GM19238 (cell line): Measurements from ENCODE around the gene PLXNB1.
"Not testable (repeated sequence)": the region's sequence is repeated elsewhere in the genome, so short reads cannot be mapped to it uniquely, and the experiment has no call there.

Experiments
- DNase-seq: peaks from one replicate; pipeline ENCODE4 v3.0.0; 2011; ENCODE audit warnings: low spot score; ENCODE audit not compliant: insufficient read length

The PLXNB1 gene

GRCh38 chr3:48464713-48465221, 34.9 kb upstream of the PLXNB1 start:
- DNase-seq = no peak

DNA sequence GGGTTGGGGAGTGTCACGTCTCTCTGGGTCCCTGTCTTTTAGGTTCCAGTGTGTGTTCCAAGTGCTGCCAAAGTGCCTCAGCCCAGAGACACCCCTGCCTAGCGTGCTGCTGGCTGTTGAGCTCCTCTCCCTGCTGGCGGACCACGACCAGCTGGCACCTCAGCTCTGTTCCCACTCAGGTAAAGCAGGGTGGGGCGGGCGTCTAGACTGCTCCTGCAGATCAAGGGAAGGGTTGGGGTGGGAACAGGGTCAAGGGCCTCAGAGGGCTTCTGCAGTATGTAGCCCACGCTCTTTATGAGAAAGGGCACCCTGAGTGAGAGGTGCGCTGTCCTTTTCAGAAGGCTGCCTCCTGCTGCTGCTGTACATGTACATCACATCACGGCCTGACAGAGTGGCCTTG, 33.8 kb upstream of the PLXNB1 start:
- DNase-seq = no peak

DNA sequence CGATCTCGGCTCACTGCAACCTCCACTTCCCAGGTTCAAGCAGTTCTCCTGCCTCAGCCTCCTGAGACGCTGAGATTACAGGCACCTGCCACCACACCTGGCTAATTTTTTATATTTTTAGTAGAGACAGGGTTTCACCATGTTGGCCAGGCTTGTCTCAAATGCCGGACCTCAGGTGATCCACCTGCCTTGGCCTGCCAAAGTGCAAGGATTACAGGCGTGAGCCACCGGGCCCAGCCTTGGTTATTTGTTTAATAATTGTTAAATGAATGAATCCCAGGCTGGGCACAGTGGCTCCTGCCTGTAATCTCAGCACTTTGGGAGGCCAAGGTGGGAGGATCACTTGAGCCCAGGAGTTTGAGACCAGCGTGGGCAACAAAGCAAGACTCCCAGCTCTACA, 31.9 kb upstream of the PLXNB1 start:
- DNase-seq = not testable (repeated sequence)

GRCh38 chr3:48460517-48460902, 30.6 kb upstream of the PLXNB1 start:
- DNase-seq = no peak

DNA sequence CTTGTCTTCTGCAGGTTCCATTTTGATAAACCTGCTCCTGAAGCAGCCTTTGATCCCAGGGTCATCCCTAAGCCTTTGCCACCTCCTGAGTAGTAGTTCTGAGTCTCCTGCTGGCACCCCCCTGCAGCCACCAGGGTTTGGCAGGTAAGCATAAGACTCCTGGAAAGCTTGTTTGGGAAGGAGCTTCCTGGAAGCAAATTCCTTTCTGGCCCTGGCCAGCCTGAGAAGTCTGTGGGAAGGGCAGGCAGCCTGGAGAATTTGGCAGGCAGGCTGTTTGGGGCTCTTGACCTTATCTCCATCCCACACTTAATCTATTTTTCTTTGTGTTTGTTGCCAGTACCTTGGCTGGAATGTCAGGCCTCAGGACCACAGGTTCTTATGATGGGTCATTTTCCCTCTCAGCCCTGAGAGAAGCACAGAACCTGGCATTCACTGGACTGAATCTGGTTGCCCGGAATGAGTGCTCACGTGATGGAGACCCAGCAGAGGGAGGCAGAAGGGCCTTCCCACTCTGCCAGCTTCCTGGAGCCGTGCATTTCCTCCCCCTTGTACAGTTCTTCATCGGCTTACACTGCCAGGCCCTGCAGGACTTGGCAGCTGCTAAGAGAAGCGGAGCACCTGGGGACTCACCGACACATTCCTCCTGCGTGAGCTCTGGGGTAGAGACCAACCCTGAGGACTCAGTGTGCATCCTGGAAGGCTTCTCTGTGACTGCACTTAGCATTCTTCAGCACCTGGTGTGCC, 30.1 kb upstream of the PLXNB1 start:
- DNase-seq = no peak

GRCh38 chr3:48459331-48459730, 29.4 kb upstream of the PLXNB1 start:
- no peak for DNase-seq

DNA sequence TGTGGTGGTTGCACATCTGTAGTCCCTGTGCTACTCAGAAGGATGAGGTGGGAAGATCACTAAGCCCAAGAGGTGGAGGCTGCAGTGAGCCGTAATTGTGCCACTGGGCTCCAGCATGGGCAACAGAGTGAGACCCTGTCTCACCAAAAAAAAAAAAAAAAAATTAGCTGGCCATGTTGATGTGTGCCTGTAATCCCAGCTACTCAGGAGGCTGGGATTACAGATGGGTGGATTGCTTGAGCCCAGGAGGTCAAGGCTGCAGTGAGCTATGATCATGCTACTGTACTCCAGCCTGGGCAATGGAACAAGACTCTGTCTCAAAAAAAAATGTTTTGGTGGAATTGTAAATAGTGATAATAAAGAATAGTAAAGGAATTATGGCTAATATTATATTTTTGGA, 26.6 kb upstream of the PLXNB1 start:
- no peak for DNase-seq

- DNase-seq = no peak
These were observed 21.4 kb upstream of the PLXNB1 start for GRCh38 chr3:48451270-48451669.

DNA sequence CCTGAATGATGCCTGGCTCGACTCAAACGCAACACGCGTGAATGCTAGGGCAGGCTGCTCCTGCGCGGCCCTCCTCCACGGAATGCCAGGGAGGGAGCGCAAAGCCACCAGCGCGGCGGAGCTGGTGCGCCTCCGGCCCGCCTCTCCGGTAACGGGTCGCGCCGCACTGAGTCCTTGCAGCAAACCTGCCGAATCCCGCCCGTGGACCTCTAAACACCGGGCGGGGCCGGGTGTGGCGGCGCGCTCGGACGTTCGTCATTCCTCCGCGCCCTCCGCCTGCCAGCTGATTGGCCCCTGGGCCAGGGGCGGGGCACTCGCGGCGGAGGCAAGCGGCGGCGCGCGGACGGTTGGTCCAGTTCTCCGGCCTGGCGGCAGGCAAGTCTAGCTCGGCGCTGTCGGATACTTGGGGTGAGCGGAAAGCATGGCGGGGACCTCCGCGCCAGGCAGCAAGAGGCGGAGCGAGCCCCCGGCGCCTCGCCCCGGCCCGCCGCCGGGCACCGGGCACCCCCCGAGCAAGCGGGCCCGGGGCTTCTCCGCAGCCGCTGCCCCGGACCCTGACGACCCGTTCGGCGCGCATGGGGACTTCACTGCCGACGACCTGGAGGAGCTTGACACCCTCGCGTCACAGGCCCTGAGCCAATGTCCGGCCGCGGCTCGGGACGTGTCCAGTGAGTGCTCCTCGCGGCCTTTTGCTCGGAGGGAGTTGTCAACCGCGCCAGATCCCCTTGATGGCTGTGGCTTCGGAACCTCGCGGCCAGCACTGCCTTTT, 16.7 kb upstream of the PLXNB1 start, which contains the start of gene ATRIP:
Gene ATRIP (plus strand): TSS at position 313 of the 769 bp plus-strand sequence. CDS start 109 bp downstream, at position 422.
- DNase-seq = peak; percentile 87

- no peak for DNase-seq
These were observed 16.1 kb upstream of the PLXNB1 start for GRCh38 chr3:48446043-48446424.

- DNase-seq = no peak
These were observed 15.5 kb upstream of the PLXNB1 start for GRCh38 chr3:48445277-48445882.

GRCh38 chr3:48441940-48442339, 12.1 kb upstream of the PLXNB1 start:
- no peak for DNase-seq

DNA sequence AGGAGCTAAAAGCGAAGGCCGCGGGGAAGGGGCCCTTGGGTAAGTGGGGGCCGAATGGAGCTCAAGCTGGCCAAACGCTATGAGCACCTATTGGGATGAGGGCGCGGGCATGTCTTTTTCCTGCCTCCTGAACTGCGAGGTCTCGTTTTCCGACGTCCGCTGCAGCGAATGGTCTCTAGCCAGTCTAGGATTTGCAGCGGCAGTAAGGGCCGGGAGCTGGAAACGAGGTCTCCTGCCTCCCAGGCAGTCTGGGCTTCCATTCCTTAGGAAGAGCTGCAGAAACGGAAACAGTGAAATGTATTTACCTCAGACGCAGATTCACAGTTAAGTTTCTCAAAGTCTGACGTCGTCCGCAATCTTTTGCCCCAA, 10.7 kb upstream of the PLXNB1 start:
- DNase-seq = no peak

GRCh38 chr3:48439820-48440589, 10.1 kb upstream of the PLXNB1 start, which contains the start of the genes CCDC51 and TMA7:
CCDC51 (minus strand) TSS chr3:48440119; CDS start chr3:48435128, 4,991 bp downstream.
TMA7 (plus strand) TSS chr3:48440257; CDS start chr3:48440297, 40 bp downstream.
- peak; percentile 98 for DNase-seq

- no peak for DNase-seq
These were observed 7.9 kb upstream of the PLXNB1 start for GRCh38 chr3:48437812-48438211.

DNA sequence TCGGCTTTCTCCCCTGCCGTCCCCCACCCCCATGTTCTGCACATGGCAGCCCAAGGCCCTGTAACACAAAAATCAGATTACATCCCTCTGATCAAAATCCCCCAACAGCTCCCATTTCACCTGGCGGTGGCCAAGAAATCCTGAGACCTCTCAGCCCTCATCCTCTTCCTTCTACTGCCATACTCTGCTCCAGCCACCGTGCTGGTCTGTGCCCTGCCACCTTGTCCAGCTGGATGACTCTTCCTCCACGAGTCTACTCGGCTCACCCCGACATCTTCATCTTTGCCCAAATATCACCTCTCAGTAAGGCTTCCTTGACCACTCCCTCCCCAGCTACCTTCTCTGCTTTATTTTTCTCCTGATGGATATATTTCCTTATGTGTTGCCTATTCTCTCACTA, 7.0 kb upstream of the PLXNB1 start:
- DNase-seq = no peak

DNA sequence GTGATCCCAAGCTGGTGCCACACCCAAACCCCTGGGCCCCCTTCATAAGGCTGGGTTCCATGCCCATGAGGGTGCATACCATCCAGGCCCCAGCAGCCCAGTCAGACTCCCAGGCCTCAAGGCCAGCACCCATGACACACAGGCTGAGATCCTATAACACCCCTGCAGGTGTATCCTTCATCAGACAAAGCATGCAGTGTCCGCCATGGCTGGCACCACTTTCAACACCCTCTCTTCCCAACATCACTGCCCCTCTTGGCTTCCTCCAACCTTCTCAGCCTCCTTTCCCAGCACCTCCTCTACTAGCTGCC, 6.5 kb upstream of the PLXNB1 start:
- no peak for DNase-seq

DNA sequence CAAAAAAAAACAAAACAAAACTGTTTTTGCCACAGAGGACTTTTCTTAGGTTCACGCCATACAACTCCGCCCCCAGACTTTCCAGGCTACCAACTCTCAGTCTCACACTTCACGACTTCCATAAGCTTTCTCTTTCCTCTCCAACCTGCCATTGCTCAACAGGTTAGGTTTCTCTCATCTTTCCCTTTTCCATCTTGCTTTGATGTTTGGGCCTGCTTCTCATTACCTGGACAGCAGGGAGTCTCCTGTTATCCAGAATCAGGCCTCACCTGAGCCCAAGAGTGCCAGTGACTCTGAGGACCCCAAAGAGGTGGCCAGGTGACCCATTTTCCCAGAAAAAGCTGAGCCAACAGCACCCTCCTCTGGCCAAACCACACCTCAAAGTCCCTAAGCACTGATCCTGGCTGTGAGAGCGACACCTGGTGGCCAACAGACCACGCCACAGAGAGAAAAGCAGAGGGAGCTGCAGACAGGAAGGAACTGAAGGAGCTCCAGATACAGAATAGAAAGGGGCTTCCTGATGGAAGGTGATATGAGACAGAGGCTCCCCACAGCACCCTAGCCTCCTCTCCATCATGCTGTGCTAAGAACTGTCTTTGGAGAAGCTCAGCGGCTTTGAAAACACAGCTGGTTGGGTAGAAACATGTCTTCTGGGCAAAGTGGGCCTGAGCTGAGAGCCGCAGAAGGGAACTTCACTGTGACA, 6.0 kb upstream of the PLXNB1 start:
- peak; percentile 77 for DNase-seq

DNA sequence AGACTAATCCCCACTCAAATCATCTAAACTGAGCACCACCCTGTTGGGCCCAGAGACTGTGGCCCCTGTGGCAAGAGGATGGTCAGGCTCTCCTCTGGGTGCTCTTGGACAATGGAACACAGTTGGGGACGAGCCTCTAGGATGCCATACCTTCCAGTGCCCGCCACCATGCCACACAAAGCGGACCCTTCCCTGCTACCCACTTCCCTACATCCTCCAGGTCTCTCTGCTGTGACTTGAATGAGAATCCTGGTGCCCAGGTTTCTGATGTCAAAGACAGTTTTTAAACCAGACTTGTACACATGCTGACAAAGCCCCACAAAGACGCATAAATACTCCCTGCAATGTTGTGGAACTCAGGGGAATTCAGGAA, 5.3 kb upstream of the PLXNB1 start:
- DNase-seq = no peak

DNA sequence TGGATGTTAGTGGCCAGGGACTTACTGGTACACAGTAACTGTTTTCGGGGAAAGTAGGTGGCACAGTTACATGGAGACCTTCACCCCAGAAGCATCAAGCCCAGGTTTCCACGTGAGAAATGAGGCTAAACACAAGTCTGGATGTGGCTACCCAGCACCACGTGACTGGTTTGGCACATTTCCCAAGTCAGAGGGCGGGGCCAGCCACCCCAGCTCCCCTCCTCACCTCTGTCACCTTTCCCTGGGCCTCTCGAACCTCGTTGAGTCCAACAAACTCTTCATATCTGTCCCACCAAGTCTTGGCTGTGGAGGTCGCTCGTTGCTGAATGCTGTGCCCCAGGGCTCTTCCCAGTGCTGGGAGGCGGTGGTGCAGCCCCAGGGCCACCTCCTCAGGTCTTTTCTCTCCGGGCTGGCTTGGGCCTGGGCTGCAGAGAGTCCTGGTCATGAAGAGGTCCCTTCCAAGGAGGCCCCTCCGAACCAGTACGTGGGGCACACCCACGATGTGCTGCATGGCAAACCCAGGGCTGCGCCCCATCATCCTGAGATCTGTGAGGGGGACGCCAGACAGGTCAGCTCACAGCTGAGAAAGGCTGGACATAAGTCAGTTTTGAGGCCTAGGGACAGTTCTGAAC, 4.8 kb upstream of the PLXNB1 start:
- no peak for DNase-seq
